Vagina (tissue), 2 donors: ENCODE results near the gene LRIT2. TPM values are rescaled to one million over a fixed set of nuclear protein-coding genes. Genes with fewer than 3 reads are reported as not detected.

ENCODE experiments used
- DNase-seq, 2 donors: peaks; one replicate each; pipeline ENCODE4 v3.0.0-alpha.2; 2017; ENCODE audit errors: extremely low spot score in 2 of 2
- H3K27ac ChIP-seq: fragments of 200-600 bp; sonication (generic); one replicate; pipeline ENCODE4 v1.5.1; 2019
- H3K27me3 ChIP-seq: fragments of 200-600 bp; sonication (generic); one replicate; pipeline ENCODE4 v1.5.1; 2019
- H3K36me3 ChIP-seq, 2 donors: fragments of 200-600 bp; sonication (generic); one replicate each; pipeline ENCODE4 v1.5.1; 2017 to 2019
- H3K4me1 ChIP-seq: fragments of 200-600 bp; sonication (generic); one replicate; pipeline ENCODE4 v1.5.1; 2019
- H3K4me3 ChIP-seq, 2 donors: fragments of 200-600 bp; sonication (generic); 1 replicate in 1 of 2; 2 replicates in 1 of 2; pipeline ENCODE4 v1.5.1; 2016 to 2019
- H3K9me3 ChIP-seq: fragments of 200-600 bp; sonication (generic); one replicate; pipeline ENCODE4 v1.5.1; 2019
- CTCF ChIP-seq, 3 experiments: fragments of 450-650 bp in 2 of 3; fragments of 200-600 bp in 1 of 3; sonication (generic) in 1 of 3; IDR thresholded peaks; one replicate each; pipeline ENCODE4 v1.5.1; 2017 to 2019; ENCODE audit warnings: antibody characterized with exemption in 3 of 3, mild to moderate bottlenecking in 2 of 3, moderate library complexity in 2 of 3
- POLR2A ChIP-seq, 2 donors: fragments of 450-650 bp; IDR thresholded peaks; one replicate each; pipeline ENCODE4 v1.6.1; 2017; ENCODE audit warnings: antibody characterized with exemption in 2 of 2, mild to moderate bottlenecking in 2 of 2, moderate library complexity in 2 of 2
- POLR2AphosphoS5 ChIP-seq, 2 donors: sonication (generic); formaldehyde crosslinking; IDR thresholded peaks; one replicate each; pipeline ENCODE4 v1.9.0; 2017; ENCODE audit warnings: antibody characterized with exemption in 2 of 2, mild to moderate bottlenecking in 2 of 2, low read depth in 1 of 2; ENCODE audit not compliant: insufficient read depth in 1 of 2
- intact Hi-C: fragments of 100-400 bp; cut with DNase I; formaldehyde crosslinking; loops from one replicate; pipeline ENCODE4 v1.15.1; 2023
- total RNA-seq: library from RNA; depleted of rRNA; stranded (reverse); fragments of >200 nt; gene quantifications from one replicate; pipeline ENCODE4 v1.2.3, GENCODE V29; 2016

LRIT2 gene
- total RNA-seq, 1 donor from 2014 or later: not detected

GRCh38 chr10:84227810-84228209 lies 2.5 kb upstream of the LRIT2 start:
- TF ChIP-seq POLR2A (IDR thresholded peaks at IDR 0.05): no peak
- TF ChIP-seq CTCF (IDR thresholded peaks at IDR 0.05): no peak
- no peak for TF ChIP-seq POLR2AphosphoS5 (IDR thresholded peaks at IDR 0.05; ENCODE audit: insufficient read depth in 1 of 2, low read depth in 1 of 2)
- Histone ChIP-seq H3K27ac (no peak overlapping the region), H3K9me3 (no peaks in the 10 kb centered on the region), H3K4me1 (no peaks in the 10 kb centered on the region), H3K27me3 (no peaks in the 10 kb centered on the region), H3K36me3 (no peaks in the 10 kb centered on the region), H3K4me3 (no peak overlapping the region)
- intact Hi-C loops: no loop called here
- DNase-seq: no peak

- Histone ChIP-seq H3K27me3 (no peaks in the 10 kb centered on the region), H3K9me3 (no peaks in the 10 kb centered on the region), H3K4me1 (no peaks in the 10 kb centered on the region), H3K27ac (no peak overlapping the region), H3K36me3 (no peaks in the 10 kb centered on the region), H3K4me3 (no peak overlapping the region)
- intact Hi-C loops: no loop called here
- no peak for TF ChIP-seq POLR2A (IDR thresholded peaks at IDR 0.05)
- TF ChIP-seq POLR2AphosphoS5 (IDR thresholded peaks at IDR 0.05; ENCODE audit: insufficient read depth in 1 of 2, low read depth in 1 of 2): no peak
- no peak for TF ChIP-seq CTCF (IDR thresholded peaks at IDR 0.05)
- no peak for DNase-seq
These were observed 1.3 kb upstream of the LRIT2 start for GRCh38 chr10:84226616-84227015.

GRCh38 chr10:84224411-84225028 lies 824 bp downstream of the LRIT2 start:
- intact Hi-C loops: no loop called here
- Histone ChIP-seq H3K4me3 (no peak overlapping the region), H3K27me3 (no peaks in the 10 kb centered on the region), H3K36me3 (no peaks in the 10 kb centered on the region), H3K9me3 (no peaks in the 10 kb centered on the region), H3K4me1 (no peaks in the 10 kb centered on the region), H3K27ac (no peak overlapping the region)
- TF ChIP-seq CTCF (IDR thresholded peaks at IDR 0.05) (no peak), POLR2AphosphoS5 (IDR thresholded peaks at IDR 0.05; ENCODE audit: insufficient read depth in 1 of 2, low read depth in 1 of 2) (no peak), POLR2A (IDR thresholded peaks at IDR 0.05) (no peak)
- DNase-seq: no peak

GRCh38 chr10:84221916-84222315 lies 3.4 kb downstream of the LRIT2 start:
- no peak for TF ChIP-seq POLR2A (IDR thresholded peaks at IDR 0.05)
- TF ChIP-seq POLR2AphosphoS5 (IDR thresholded peaks at IDR 0.05; ENCODE audit: insufficient read depth in 1 of 2, low read depth in 1 of 2): no peak
- no peak for TF ChIP-seq CTCF (IDR thresholded peaks at IDR 0.05)
- no peaks in the 10 kb centered on the region for H3K36me3 ChIP-seq
- no peak overlapping the region for H3K27ac ChIP-seq
- H3K9me3 ChIP-seq: no peaks in the 10 kb centered on the region
- no peaks in the 10 kb centered on the region for H3K27me3 ChIP-seq
- DNase-seq: no peak
- H3K4me1 ChIP-seq: no peaks in the 10 kb centered on the region
- intact Hi-C loops: no loop called here
- H3K4me3 ChIP-seq: no peak overlapping the region

- DNase-seq: no peak
- Histone ChIP-seq H3K4me1 (no peaks in the 10 kb centered on the region), H3K4me3 (no peak overlapping the region), H3K27ac (no peak overlapping the region), H3K27me3 (no peaks in the 10 kb centered on the region), H3K36me3 (no peaks in the 10 kb centered on the region), H3K9me3 (no peaks in the 10 kb centered on the region)
- intact Hi-C loops: no loop called here
- TF ChIP-seq POLR2AphosphoS5 (IDR thresholded peaks at IDR 0.05; ENCODE audit: insufficient read depth in 1 of 2, low read depth in 1 of 2) (no peak), CTCF (IDR thresholded peaks at IDR 0.05) (no peak), POLR2A (IDR thresholded peaks at IDR 0.05) (no peak)
These were observed 7.6 kb downstream of the LRIT2 start for GRCh38 chr10:84217746-84218145.
